Measurements from ENCODE around the gene DVL3.

The DVL3 gene

DNA sequence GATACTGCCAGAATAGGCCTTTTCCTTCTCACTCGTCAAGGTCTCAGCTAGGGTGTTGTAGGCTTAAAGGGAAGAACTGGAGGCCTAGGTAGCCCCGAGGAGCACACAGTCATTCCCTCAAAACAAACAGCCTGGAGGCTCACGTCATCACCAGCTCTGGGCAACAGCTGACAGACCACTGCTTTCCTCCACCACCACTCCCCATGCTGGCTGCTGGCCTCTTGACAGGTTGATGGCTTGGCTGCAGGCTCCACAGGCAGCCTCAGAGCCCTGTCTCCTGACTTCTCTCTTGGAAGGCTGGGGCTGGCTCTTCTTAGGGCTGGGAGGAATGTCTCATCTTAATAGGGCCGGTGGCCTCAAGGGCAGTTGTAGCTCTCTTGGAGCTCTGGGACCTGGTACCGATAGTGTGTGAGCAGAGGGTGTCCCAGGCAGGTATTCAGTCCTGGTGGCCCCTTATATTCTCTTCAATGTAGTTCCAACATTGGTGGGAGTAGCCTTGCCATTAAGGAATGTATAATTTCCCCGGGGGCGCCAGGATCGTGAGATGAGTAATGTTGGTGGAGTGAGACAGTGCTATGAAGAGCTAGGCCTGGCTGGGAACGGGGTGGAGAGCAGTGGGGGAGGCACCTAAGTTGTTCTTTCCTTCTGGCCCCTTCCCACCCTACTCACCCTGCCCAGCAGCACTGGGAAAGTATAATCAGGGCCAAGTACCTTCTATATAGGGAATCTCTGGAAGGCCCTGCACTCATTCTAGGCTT lies 13.4 kb downstream of the DVL3 start:
- H3K9ac ChIP-seq (ENCODE audit: low read depth, low read length), result no peak overlapping the region
- no peak overlapping the region for H3K27ac ChIP-seq (ENCODE audit: low read depth, low read length)
- peaks cover 81% of the 10 kb centered on the region for H3K36me3 ChIP-seq (ENCODE audit: control insufficient read depth, insufficient read depth, low read length)
- H3K4me1 ChIP-seq (ENCODE audit: control insufficient read depth, insufficient read depth, low read length), result no peaks in the 10 kb centered on the region
- no peak overlapping the region for H3K4me3 ChIP-seq (ENCODE audit: low read depth, low read length)
- H3K27me3 ChIP-seq (ENCODE audit: control insufficient read depth, insufficient read depth, low read length), result no peaks in the 10 kb centered on the region
- no peaks in the 10 kb centered on the region for H3K9me3 ChIP-seq (ENCODE audit: control insufficient read depth, insufficient read depth, low read length)

DNA sequence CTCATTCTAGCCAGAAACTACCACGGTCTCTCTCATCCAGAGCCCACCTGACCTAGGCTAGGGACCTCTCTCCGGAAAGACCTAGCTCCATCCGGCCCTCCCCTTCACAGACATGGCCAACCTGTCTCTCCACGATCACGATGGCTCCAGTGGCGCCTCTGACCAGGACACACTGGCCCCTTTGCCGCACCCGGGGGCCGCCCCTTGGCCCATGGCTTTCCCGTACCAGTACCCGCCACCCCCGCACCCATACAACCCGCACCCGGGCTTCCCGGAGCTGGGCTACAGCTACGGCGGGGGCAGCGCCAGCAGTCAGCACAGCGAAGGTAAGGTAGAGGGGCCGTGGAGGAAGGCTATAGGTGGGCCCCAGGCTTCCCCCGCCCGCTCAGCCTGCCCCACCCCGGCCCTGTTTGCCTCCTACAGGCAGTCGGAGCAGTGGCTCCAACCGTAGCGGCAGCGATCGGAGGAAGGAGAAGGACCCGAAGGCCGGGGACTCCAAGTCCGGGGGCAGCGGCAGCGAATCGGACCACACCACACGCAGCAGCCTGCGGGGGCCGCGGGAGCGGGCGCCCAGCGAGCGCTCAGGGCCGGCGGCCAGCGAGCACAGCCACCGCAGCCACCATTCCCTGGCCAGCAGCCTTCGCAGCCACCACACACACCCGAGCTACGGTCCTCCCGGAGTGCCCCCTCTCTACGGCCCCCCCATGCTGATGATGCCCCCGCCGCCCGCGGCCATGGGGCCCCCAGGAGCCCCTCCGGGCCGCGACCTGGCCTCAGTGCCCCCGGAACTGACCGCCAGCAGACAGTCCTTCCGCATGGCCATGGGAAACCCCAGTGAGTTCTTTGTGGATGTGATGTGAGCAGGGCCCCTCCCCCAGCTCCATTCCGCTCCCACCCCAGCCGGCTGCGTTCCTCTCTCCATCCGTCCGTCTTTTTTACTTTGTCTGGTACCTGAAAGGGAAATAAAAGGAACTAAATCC lies 15.0 kb downstream of the DVL3 start:
- no peak overlapping the region for H3K27ac ChIP-seq (ENCODE audit: low read depth, low read length)
- H3K4me3 ChIP-seq (ENCODE audit: low read depth, low read length), result no peak overlapping the region
- no peaks in the 10 kb centered on the region for H3K4me1 ChIP-seq (ENCODE audit: control insufficient read depth, insufficient read depth, low read length)
- no peaks in the 10 kb centered on the region for H3K27me3 ChIP-seq (ENCODE audit: control insufficient read depth, insufficient read depth, low read length)
- no peak overlapping the region for H3K9ac ChIP-seq (ENCODE audit: low read depth, low read length)
- H3K36me3 ChIP-seq (ENCODE audit: control insufficient read depth, insufficient read depth, low read length), result peaks cover 65% of the 10 kb centered on the region
- H3K9me3 ChIP-seq (ENCODE audit: control insufficient read depth, insufficient read depth, low read length), result no peaks in the 10 kb centered on the region

DNA sequence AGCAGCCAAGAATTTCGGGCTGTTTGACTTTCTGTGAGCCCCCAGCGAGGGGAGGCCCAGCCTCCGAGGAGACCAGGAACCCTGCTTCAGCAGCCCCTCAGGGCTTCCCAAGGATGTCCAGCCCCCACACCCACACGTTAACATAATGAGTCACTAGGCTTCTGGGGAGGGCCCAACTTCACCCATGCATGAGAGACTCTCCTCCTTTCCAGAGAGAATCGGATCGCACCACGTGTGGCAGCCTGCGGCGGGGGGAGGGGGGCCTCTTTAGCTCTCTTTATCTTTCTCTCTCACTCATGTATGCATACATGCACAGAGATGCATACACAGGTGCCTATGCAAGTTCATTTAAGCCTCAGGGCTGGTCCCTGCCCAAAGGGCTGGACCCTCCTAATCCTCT lies 16.4 kb downstream of the DVL3 start:
- H3K9me3 ChIP-seq (ENCODE audit: control insufficient read depth, insufficient read depth, low read length), result no peaks in the 10 kb centered on the region
- peaks cover 1% of the 10 kb centered on the region for H3K4me1 ChIP-seq (ENCODE audit: control insufficient read depth, insufficient read depth, low read length)
- H3K9ac ChIP-seq (ENCODE audit: low read depth, low read length), result no peak overlapping the region
- H3K36me3 ChIP-seq (ENCODE audit: control insufficient read depth, insufficient read depth, low read length), result peaks cover 51% of the 10 kb centered on the region
- H3K27ac ChIP-seq (ENCODE audit: low read depth, low read length), result peak overlapping the region; percentile 39
- H3K4me3 ChIP-seq (ENCODE audit: low read depth, low read length), result no peak overlapping the region
- H3K27me3 ChIP-seq (ENCODE audit: control insufficient read depth, insufficient read depth, low read length), result no peaks in the 10 kb centered on the region

DNA sequence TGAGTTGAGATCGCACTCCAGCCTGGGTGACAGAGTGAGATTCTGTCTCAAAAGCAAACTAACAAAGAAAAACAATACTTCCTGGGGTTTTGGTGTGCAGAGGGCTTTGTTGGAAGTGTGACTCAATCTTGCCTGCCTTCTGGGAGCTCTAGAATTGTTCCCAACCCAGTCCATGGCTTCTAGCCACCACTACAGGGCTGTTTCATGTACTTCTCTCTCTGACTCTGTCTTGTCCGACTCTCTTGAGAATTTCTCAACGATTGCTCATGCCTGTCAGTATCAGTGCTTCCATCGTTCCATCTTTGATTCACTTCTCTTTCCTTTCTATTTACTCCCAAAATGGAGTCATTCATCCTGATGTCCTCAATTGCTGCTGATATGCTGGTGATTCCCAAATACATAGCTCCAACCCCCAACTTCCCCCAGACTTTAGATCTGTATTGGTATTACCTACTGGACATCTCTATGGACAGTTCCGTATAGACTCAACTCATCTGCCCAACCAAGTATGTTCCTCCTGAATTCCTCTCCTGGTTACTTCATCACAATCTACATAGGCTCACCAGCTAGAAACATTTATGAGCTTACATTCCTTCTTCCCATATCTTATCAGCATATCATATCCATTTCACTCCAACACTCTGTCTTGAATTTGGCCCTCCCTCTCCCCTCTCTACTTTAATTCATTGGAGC lies 17.6 kb downstream of the DVL3 start:
- Histone ChIP-seq H3K4me1 (ENCODE audit: control insufficient read depth, insufficient read depth, low read length) (peaks cover 14% of the 10 kb centered on the region), H3K9me3 (ENCODE audit: control insufficient read depth, insufficient read depth, low read length) (no peaks in the 10 kb centered on the region), H3K27ac (ENCODE audit: low read depth, low read length) (no peak overlapping the region), H3K36me3 (ENCODE audit: control insufficient read depth, insufficient read depth, low read length) (peaks cover 49% of the 10 kb centered on the region), H3K4me3 (ENCODE audit: low read depth, low read length) (no peak overlapping the region), H3K9ac (ENCODE audit: low read depth, low read length) (no peak overlapping the region), H3K27me3 (ENCODE audit: control insufficient read depth, insufficient read depth, low read length) (no peaks in the 10 kb centered on the region)

DNA sequence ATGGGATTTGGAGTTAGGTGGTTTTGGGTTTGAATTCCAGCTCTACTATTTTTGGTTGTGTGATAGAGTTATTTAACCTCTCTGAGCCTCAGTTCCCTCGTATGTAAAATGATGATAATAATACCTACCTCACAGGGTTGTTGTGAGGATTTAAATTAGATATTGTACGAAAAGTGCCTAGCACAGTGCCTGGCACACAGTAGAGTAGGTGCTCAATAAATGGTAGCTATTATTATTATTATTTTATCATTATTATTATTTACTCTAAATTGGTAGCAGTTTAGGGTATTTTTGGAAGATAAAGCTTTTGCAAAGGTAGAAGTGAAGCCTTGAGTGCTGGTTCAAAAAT lies 18.2 kb downstream of the DVL3 start:
- no peaks in the 10 kb centered on the region for H3K27me3 ChIP-seq (ENCODE audit: control insufficient read depth, insufficient read depth, low read length)
- peaks cover 49% of the 10 kb centered on the region for H3K36me3 ChIP-seq (ENCODE audit: control insufficient read depth, insufficient read depth, low read length)
- H3K4me1 ChIP-seq (ENCODE audit: control insufficient read depth, insufficient read depth, low read length), result peaks cover 15% of the 10 kb centered on the region
- no peaks in the 10 kb centered on the region for H3K9me3 ChIP-seq (ENCODE audit: control insufficient read depth, insufficient read depth, low read length)
- no peak overlapping the region for H3K9ac ChIP-seq (ENCODE audit: low read depth, low read length)
- H3K4me3 ChIP-seq (ENCODE audit: low read depth, low read length), result no peak overlapping the region
- no peak overlapping the region for H3K27ac ChIP-seq (ENCODE audit: low read depth, low read length)

DNA sequence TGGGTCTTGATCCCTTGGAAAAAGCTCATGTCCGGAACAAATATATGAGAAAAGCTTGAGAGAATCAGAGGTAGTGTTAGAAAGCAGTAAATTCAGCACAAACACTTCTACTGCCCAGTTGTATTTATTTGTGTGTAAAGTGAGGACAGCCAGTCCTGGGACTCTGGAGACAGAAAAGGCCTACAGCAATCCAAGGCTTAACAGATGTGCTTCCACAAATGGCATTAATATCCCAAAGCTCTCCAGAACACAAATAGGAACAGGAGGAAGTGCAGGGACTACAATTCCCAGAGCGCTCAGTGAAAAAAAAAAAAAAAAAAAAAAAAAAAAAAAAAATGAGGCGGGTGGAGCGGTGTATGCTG lies 19.1 kb downstream of the DVL3 start:
- no peak overlapping the region for H3K4me3 ChIP-seq (ENCODE audit: low read depth, low read length)
- H3K27me3 ChIP-seq (ENCODE audit: control insufficient read depth, insufficient read depth, low read length), result no peaks in the 10 kb centered on the region
- no peaks in the 10 kb centered on the region for H3K9me3 ChIP-seq (ENCODE audit: control insufficient read depth, insufficient read depth, low read length)
- peaks cover 15% of the 10 kb centered on the region for H3K4me1 ChIP-seq (ENCODE audit: control insufficient read depth, insufficient read depth, low read length)
- no peak overlapping the region for H3K9ac ChIP-seq (ENCODE audit: low read depth, low read length)
- H3K27ac ChIP-seq (ENCODE audit: low read depth, low read length), result peak overlapping the region; percentile 46
- H3K36me3 ChIP-seq (ENCODE audit: control insufficient read depth, insufficient read depth, low read length), result peaks cover 50% of the 10 kb centered on the region

DNA sequence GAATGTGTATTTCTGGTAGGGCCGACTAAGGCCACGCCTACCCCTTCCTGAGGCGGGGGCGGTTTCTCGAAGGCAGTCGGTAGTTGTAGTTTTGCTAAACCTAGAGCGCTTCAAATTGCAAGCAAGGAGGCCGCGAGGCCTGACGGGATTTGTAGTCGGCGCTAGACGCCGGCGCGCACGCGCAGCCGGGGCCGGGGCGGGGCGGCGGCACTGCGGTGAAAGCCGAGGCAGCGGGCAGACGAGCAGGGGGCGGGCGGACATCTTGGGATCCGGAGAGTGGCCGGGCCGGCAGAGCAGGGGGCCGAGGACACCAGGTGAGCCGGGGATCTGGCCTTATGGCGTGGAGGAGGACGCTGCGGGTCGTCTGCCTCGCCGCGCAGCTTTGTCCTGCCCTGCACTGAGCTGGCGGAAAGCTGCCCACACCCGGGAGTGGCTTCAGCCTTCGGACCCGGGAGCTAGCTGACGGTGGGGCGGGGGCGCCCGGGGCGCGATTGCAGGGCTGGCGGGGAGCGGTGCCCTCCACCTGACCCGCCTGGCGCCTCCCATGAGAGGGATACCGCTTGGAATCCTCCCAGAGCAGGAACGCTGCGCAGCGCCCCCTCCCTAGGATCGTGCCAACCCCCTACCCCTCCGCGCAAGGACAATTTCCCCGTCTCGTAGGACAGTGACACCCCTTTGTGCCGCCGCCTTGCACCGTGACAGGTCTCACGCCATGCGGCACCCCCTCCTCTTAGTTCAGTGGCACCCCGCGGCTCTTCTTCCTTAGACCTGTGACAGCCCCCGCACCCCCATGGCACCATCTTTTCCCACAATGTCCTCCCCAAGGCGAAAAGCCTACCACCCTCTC lies 19.7 kb downstream of the DVL3 start, which contains the start of gene AP2M1:
AP2M1 (plus strand) TSS at position 210 of the 847 bp plus-strand sequence. CDS start 2,139 bp downstream, outside the sequence.
- Histone ChIP-seq H3K9me3 (ENCODE audit: control insufficient read depth, insufficient read depth, low read length) (no peaks in the 10 kb centered on the region), H3K27me3 (ENCODE audit: control insufficient read depth, insufficient read depth, low read length) (no peaks in the 10 kb centered on the region), H3K27ac (ENCODE audit: low read depth, low read length) (peak within 1 kb of the TSS; percentile 97), H3K9ac (ENCODE audit: low read depth, low read length) (peak within 1 kb of the TSS; percentile 89), H3K4me3 (ENCODE audit: low read depth, low read length) (peak within 1 kb of the TSS; percentile 88), H3K4me1 (ENCODE audit: control insufficient read depth, insufficient read depth, low read length) (peaks cover 15% of the 10 kb centered on the region), H3K36me3 (ENCODE audit: control insufficient read depth, insufficient read depth, low read length) (peaks cover 51% of the 10 kb centered on the region)

DNA sequence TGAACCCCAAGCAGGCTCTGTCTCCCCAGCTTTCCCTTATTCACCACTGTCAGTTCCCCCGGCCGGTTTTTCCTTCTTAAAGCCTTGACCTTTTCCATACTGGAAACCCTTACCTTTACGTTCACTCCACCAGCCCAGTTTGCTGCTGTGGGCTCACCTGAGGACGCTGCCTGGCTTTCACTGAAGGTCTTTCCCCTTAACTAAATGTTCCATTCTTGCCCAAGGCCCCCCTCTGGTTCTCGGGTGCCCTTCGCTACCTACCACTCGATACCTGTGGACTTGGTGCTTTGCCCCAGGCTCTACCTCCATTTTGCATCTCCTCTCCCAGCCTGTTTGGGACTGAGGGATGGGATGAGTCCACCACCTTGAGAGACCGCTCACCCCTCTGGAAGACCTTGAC lies 20.3 kb downstream of the DVL3 start:
- Histone ChIP-seq H3K27me3 (ENCODE audit: control insufficient read depth, insufficient read depth, low read length) (no peaks in the 10 kb centered on the region), H3K9me3 (ENCODE audit: control insufficient read depth, insufficient read depth, low read length) (no peaks in the 10 kb centered on the region), H3K36me3 (ENCODE audit: control insufficient read depth, insufficient read depth, low read length) (peaks cover 52% of the 10 kb centered on the region), H3K4me3 (ENCODE audit: low read depth, low read length) (peak overlapping the region; percentile 88), H3K9ac (ENCODE audit: low read depth, low read length) (peak overlapping the region; percentile 89), H3K4me1 (ENCODE audit: control insufficient read depth, insufficient read depth, low read length) (peaks cover 15% of the 10 kb centered on the region), H3K27ac (ENCODE audit: low read depth, low read length) (peak overlapping the region; percentile 97)

DNA sequence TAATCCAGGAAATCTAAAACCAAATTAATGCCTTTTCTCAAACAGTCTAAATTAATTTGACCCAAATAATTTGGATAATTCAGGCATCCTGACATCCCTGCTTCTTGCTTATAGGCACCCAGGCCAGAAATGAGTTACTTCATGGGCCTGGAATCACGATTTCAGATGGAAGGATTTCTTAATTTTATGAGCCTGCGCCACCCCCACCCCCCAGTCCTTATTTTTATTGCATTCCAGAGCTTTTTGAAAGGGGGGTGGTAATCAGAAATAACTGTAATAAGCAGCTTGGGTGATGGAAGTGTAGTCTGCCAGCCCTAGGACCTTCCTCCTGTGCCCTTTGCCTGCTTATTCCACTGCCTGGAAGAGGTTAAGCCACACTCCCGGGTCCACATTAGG lies 20.8 kb downstream of the DVL3 start:
- peak overlapping the region; percentile 88 for H3K4me3 ChIP-seq (ENCODE audit: low read depth, low read length)
- H3K27me3 ChIP-seq (ENCODE audit: control insufficient read depth, insufficient read depth, low read length), result no peaks in the 10 kb centered on the region
- peak overlapping the region; percentile 97 for H3K27ac ChIP-seq (ENCODE audit: low read depth, low read length)
- H3K4me1 ChIP-seq (ENCODE audit: control insufficient read depth, insufficient read depth, low read length), result peaks cover 15% of the 10 kb centered on the region
- H3K9ac ChIP-seq (ENCODE audit: low read depth, low read length), result peak overlapping the region; percentile 89
- peaks cover 52% of the 10 kb centered on the region for H3K36me3 ChIP-seq (ENCODE audit: control insufficient read depth, insufficient read depth, low read length)
- no peaks in the 10 kb centered on the region for H3K9me3 ChIP-seq (ENCODE audit: control insufficient read depth, insufficient read depth, low read length)
